Right lobe of liver (tissue), 4 donors: ENCODE results near the gene AXIN1.

Experiments
- POLR2A ChIP-seq: fragments of 450-650 bp; IDR thresholded peaks from one replicate; pipeline ENCODE4 v1.6.1; 2017; ENCODE audit warnings: antibody characterized with exemption, mild to moderate bottlenecking
- TF ChIP-seq, protein P1 (sequence below), 4 donors: fragments of 200-600 bp in 3 of 4; fragments of 450-650 bp in 1 of 4; IDR thresholded peaks; one replicate each; pipeline versions ENCODE4 v1.5.1 to v1.8.0; 2016 to 2022; ENCODE audit warnings: antibody characterized with exemption in 4 of 4, mild to moderate bottlenecking in 2 of 4
- donor health status: DM: no; HTN: no; CAD: no.
- donor health status: DM: no; HTN: no; CAD: no.
- donor health status: DM: no; HTN: yes; CAD: no.

DNA sequence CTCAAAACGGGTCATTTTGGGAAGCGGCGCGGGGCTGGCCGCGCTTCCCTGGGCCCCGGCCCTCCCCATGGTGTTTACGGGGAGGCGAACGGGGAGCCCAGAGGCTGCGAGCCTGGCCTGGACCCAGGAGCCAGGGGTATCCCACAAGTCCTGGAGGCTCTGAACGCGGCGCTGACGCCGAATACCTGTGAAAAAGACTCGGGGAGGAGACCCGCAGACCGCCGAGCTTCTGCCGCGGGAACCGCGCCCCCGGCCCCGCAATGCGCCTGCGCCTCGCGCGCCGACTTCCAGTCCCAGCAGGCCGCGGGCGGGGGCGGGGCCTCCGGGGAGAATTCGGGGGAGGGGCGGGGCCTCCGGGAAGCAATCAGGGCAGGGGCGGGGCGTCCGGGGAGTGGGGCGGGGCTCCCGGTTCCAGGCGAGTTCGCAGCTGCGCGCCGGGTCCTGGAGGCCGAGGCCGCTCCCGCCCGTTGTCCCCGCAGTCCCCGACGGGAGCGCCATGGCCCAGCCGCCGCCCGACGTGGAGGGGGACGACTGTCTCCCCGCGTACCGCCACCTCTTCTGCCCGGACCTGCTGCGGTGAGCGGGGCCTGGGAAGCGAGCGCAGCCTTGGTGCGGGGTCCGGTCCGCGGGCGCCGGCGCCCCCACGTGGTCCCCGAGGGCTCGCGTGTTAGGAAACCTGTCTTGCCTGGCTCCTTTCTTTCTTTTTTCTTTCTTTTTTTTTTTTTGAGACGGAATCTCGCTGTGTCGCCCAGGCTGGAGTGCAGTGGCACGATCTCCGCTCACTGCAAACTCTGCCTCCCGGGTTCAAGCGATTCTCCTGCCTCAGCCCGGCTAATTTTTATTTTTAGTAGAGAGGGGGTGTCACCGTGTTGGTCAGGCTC is 49.2 kb upstream of the AXIN1 start, which contains the start of gene DECR2:
- TF ChIP-seq, protein P1, sequence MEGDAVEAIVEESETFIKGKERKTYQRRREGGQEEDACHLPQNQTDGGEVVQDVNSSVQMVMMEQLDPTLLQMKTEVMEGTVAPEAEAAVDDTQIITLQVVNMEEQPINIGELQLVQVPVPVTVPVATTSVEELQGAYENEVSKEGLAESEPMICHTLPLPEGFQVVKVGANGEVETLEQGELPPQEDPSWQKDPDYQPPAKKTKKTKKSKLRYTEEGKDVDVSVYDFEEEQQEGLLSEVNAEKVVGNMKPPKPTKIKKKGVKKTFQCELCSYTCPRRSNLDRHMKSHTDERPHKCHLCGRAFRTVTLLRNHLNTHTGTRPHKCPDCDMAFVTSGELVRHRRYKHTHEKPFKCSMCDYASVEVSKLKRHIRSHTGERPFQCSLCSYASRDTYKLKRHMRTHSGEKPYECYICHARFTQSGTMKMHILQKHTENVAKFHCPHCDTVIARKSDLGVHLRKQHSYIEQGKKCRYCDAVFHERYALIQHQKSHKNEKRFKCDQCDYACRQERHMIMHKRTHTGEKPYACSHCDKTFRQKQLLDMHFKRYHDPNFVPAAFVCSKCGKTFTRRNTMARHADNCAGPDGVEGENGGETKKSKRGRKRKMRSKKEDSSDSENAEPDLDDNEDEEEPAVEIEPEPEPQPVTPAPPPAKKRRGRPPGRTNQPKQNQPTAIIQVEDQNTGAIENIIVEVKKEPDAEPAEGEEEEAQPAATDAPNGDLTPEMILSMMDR (IDR thresholded peaks at IDR 0.05) = peak; percentile 21 to 48 (median 36)
- TF ChIP-seq POLR2A = peak; percentile 77
